ENCODE data around the gene SPPL3.
"Not testable (repeated sequence)": the region's sequence is repeated elsewhere in the genome, so short reads cannot be mapped to it uniquely, and the experiment has no call there.

The SPPL3 gene

DNA sequence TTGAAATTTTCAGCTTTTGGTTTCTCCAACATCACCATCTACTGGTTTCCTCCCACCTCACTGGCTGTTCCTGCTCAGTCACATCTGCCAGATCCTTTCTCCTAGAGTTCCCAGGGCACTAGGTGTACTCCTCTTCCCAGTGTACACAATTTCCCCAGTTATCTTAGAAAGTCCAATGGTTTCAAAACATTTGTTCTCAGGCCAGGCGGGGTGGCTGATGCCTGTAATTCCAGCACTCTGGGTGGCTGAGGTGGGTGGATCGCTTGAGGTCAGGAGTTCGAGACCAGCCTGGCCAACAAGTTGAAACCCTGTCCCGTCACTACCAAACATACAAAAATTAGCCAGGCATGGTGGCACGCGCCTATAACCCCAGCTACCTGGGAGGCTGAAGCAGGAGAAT is 60.7 kb downstream of the SPPL3 start:
- H3K27ac ChIP-seq, result no peak overlapping the region
- no peak for TF ChIP-seq CTCF (conservative IDR thresholded peaks at IDR 0.05)

- TF ChIP-seq CTCF (conservative IDR thresholded peaks at IDR 0.05), result no peak
- H3K27ac ChIP-seq, result no peak overlapping the region
Measured at GRCh38 chr12:120842595-120842994, 61.6 kb downstream of the SPPL3 start.

- TF ChIP-seq CTCF (conservative IDR thresholded peaks at IDR 0.05), result no peak
- H3K27ac ChIP-seq, result no peak overlapping the region
Measured at GRCh38 chr12:120841525-120841924, 62.6 kb downstream of the SPPL3 start.

GRCh38 chr12:120839503-120839902 is 64.7 kb downstream of the SPPL3 start:
- no peak for TF ChIP-seq CTCF (conservative IDR thresholded peaks at IDR 0.05)
- no peak overlapping the region for H3K27ac ChIP-seq

- H3K27ac ChIP-seq, result not testable (repeated sequence)
Measured at GRCh38 chr12:120838629-120839383, 65.4 kb downstream of the SPPL3 start.

DNA sequence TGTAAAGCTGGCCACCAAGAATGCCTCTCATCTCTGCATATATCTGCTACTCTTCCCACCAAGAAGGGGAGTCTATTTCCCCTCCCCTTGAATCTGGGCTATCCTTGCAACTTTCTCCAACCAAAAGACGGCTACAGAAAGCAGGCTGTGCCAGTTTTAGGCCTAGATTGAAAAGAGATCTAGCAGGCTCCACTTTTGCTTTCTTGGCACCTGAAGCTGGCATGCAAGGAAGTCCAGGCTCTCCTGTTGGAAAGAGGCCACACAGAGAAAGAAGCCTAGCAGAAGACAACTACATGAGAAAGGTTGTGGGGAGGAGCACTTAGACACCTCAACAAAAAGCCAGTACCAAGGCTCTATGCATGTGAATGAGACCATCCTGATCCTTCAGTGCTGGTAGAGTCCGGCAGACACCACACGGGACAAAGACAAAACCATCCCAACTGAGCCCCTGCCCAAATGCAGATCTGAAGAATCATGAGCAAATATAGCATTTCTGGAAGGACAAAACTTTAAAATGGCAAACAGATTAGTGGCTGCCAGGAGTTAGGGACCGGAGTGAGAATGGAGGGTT is 68.0 kb downstream of the SPPL3 start:
- TF ChIP-seq CTCF (conservative IDR thresholded peaks at IDR 0.05), result no peak
- H3K27ac ChIP-seq, result peak overlapping the region; percentile 52

DNA sequence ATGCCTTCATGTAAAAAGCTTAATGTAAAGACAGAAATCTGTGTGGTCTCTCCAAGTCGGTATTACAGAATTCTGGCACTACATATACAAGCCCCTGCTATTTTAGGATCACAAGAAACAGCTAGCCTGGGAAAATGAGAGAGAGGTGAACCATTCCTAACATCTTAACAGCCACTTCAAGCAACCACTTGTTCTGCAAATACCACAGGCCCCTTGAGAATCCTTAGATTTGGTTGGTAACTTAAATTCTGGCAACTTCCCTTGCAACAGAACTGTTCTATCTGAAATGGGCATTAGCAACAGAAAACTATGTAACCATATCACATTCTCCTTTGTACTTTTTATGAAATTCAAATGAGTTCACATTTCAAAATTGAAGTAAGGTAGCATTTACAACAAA is 68.5 kb downstream of the SPPL3 start:
- no peak for TF ChIP-seq CTCF (conservative IDR thresholded peaks at IDR 0.05)
- H3K27ac ChIP-seq, result peak overlapping the region; percentile 52

DNA sequence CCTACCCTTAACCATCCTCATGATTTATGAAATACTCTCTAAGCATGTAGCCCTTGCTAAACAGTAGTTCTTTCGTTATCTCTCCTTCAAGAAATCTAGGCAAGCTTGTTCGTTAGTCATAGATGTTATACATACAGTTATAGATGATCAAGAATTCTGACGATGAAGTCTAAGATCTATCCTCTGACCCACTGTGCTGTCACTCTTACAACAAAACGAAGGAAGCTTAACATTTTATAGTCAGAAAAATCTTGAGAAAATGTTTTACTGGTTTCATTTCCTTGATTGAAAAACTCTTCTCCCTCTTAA is 68.9 kb downstream of the SPPL3 start:
- peak overlapping the region; percentile 52 for H3K27ac ChIP-seq
- TF ChIP-seq CTCF (conservative IDR thresholded peaks at IDR 0.05), result no peak
